Fibroblast of skin of left quadriceps (primary cell): ENCODE measurements around the gene ZNF283.
"Not testable (repeated sequence)": the region's sequence is repeated elsewhere in the genome, so short reads cannot be mapped to it uniquely, and the experiment has no call there.

Experiments used
- DNase-seq, 2 experiments: peaks; one replicate each; pipeline ENCODE4 v3.0.0-alpha.2; 2013; ENCODE audit warnings: low read depth in 2 of 2

ZNF283 gene

GRCh38 chr19:43848821-43849220 lies 21.7 kb downstream of the ZNF283 start:
- DNase-seq = no peak

- no peak for DNase-seq
These were observed 31.1 kb downstream of the ZNF283 start for GRCh38 chr19:43858174-43858573.

GRCh38 chr19:43866923-43867322 lies 39.8 kb downstream of the ZNF283 start:
- not testable (repeated sequence) for DNase-seq

- no peak for DNase-seq
These were observed 45.6 kb downstream of the ZNF283 start for GRCh38 chr19:43872547-43873336.

GRCh38 chr19:43880483-43880882 lies 53.4 kb downstream of the ZNF283 start:
- DNase-seq = no peak

- DNase-seq = no peak
These were observed 56.7 kb downstream of the ZNF283 start, which contains the start of gene ZNF404 for GRCh38 chr19:43883864-43884263. Gene ZNF404 (minus strand): TSS chr19:43883964.

- DNase-seq = no peak
These were observed 68.7 kb downstream of the ZNF283 start for GRCh38 chr19:43895727-43896308.
